ENCODE measurements around the gene CTSO. TPM values are rescaled to one million over a fixed set of nuclear protein-coding genes. Genes with fewer than 3 reads are reported as not detected.

Gene CTSO
- total RNA-seq, 1 experiment from 2014 or later = 7.3 TPM

- Mint-ChIP-seq H3K4me1 (ENCODE audit: low read depth, unreplicated experiment) (peaks cover 21% of the 10 kb centered on the region), H3K27ac (ENCODE audit: unreplicated experiment) (no peak overlapping the region), H3K27me3 (ENCODE audit: unreplicated experiment) (no peaks in the 10 kb centered on the region), H3K36me3 (ENCODE audit: insufficient read depth, unreplicated experiment) (no peaks in the 10 kb centered on the region), H3K9me3 (ENCODE audit: low read depth, unreplicated experiment) (peaks cover 4% of the 10 kb centered on the region), H3K4me3 (ENCODE audit: low read depth, unreplicated experiment) (no peak overlapping the region)
- CTCF ChIA-PET = no interaction called here
- no TSS peak for BruUV-seq (replicated peaks)
- no peak for TF ChIP-seq CTCF (IDR thresholded peaks at IDR 0.05; ENCODE audit: unreplicated experiment)
- intact Hi-C loops (cut with micrococcal nuclease; ENCODE audit: unreplicated experiment) = no loop called here
- no peak for DNase-seq
Observed at GRCh38 chr4:155887847-155888570, 65.7 kb downstream of the CTSO start.

- no peak for DNase-seq
- Mint-ChIP-seq H3K27ac (ENCODE audit: unreplicated experiment) (no peak overlapping the region), H3K4me1 (ENCODE audit: low read depth, unreplicated experiment) (peaks cover 21% of the 10 kb centered on the region), H3K27me3 (ENCODE audit: unreplicated experiment) (no peaks in the 10 kb centered on the region), H3K4me3 (ENCODE audit: low read depth, unreplicated experiment) (no peak overlapping the region), H3K36me3 (ENCODE audit: insufficient read depth, unreplicated experiment) (no peaks in the 10 kb centered on the region), H3K9me3 (ENCODE audit: low read depth, unreplicated experiment) (peaks cover 4% of the 10 kb centered on the region)
- intact Hi-C loops (cut with micrococcal nuclease; ENCODE audit: unreplicated experiment) = no loop called here
- TF ChIP-seq CTCF (IDR thresholded peaks at IDR 0.05; ENCODE audit: unreplicated experiment) = no peak
- no TSS peak for BruUV-seq (replicated peaks)
- CTCF ChIA-PET = no interaction called here
Observed at GRCh38 chr4:155887045-155887444, 66.6 kb downstream of the CTSO start.

- no peak for TF ChIP-seq CTCF (IDR thresholded peaks at IDR 0.05; ENCODE audit: unreplicated experiment)
- BruUV-seq (replicated peaks) = no TSS peak
- H3K9me3 Mint-ChIP-seq (ENCODE audit: low read depth, unreplicated experiment) = peaks cover 4% of the 10 kb centered on the region
- H3K4me3 Mint-ChIP-seq (ENCODE audit: low read depth, unreplicated experiment) = no peak overlapping the region
- no peaks in the 10 kb centered on the region for H3K27me3 Mint-ChIP-seq (ENCODE audit: unreplicated experiment)
- DNase-seq = no peak
- no peaks in the 10 kb centered on the region for H3K36me3 Mint-ChIP-seq (ENCODE audit: insufficient read depth, unreplicated experiment)
- no peak overlapping the region for H3K27ac Mint-ChIP-seq (ENCODE audit: unreplicated experiment)
- intact Hi-C loops (cut with micrococcal nuclease; ENCODE audit: unreplicated experiment) = no loop called here
- H3K4me1 Mint-ChIP-seq (ENCODE audit: low read depth, unreplicated experiment) = peaks cover 15% of the 10 kb centered on the region
- CTCF ChIA-PET = no interaction called here
Observed at GRCh38 chr4:155885666-155886065, 68.0 kb downstream of the CTSO start.

- Mint-ChIP-seq H3K27ac (ENCODE audit: unreplicated experiment) (no peak overlapping the region), H3K9me3 (ENCODE audit: low read depth, unreplicated experiment) (peaks cover 4% of the 10 kb centered on the region), H3K4me3 (ENCODE audit: low read depth, unreplicated experiment) (no peak overlapping the region), H3K27me3 (ENCODE audit: unreplicated experiment) (no peaks in the 10 kb centered on the region), H3K36me3 (ENCODE audit: insufficient read depth, unreplicated experiment) (no peaks in the 10 kb centered on the region), H3K4me1 (ENCODE audit: low read depth, unreplicated experiment) (no peaks in the 10 kb centered on the region)
- BruUV-seq (replicated peaks) = no TSS peak
- CTCF ChIA-PET = no interaction called here
- DNase-seq = no peak
- intact Hi-C loops (cut with micrococcal nuclease; ENCODE audit: unreplicated experiment) = no loop called here
- TF ChIP-seq CTCF (IDR thresholded peaks at IDR 0.05; ENCODE audit: unreplicated experiment) = no peak
Observed at GRCh38 chr4:155883895-155884294, 69.8 kb downstream of the CTSO start.

Measured in Calu3 (cell line).